Lower leg skin (tissue), 3 donors: Measurements from ENCODE around the gene CRISPLD2.

ENCODE experiments used
- POLR2A ChIP-seq, 2 donors: fragments of 450-650 bp; IDR thresholded peaks; one replicate each; pipeline ENCODE4 v1.6.1; 2016 to 2017; ENCODE audit warnings: antibody characterized with exemption in 2 of 2, mild to moderate bottlenecking in 1 of 2, moderate library complexity in 1 of 2
- TF ChIP-seq, protein P1 (sequence below), 3 donors: fragments of 450-650 bp; IDR thresholded peaks; one replicate each; pipeline ENCODE4 v1.5.1; 2016; ENCODE audit warnings: antibody characterized with exemption in 3 of 3, mild to moderate bottlenecking in 3 of 3, moderate library complexity in 2 of 3

GRCh38 chr16:84787263-84787622 is 32.5 kb upstream of the CRISPLD2 start:
- TF ChIP-seq, protein P1, sequence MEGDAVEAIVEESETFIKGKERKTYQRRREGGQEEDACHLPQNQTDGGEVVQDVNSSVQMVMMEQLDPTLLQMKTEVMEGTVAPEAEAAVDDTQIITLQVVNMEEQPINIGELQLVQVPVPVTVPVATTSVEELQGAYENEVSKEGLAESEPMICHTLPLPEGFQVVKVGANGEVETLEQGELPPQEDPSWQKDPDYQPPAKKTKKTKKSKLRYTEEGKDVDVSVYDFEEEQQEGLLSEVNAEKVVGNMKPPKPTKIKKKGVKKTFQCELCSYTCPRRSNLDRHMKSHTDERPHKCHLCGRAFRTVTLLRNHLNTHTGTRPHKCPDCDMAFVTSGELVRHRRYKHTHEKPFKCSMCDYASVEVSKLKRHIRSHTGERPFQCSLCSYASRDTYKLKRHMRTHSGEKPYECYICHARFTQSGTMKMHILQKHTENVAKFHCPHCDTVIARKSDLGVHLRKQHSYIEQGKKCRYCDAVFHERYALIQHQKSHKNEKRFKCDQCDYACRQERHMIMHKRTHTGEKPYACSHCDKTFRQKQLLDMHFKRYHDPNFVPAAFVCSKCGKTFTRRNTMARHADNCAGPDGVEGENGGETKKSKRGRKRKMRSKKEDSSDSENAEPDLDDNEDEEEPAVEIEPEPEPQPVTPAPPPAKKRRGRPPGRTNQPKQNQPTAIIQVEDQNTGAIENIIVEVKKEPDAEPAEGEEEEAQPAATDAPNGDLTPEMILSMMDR (IDR thresholded peaks at IDR 0.05): no peak
- TF ChIP-seq POLR2A (IDR thresholded peaks at IDR 0.05): no peak
